Left hindlimb (tissue), 1 donor: ENCODE results near the gene CRYBG2.
A peak's percentile ranks its signal among the peaks of the same experiment; 100 is the strongest.
"Not testable (repeated sequence)": the region's sequence is repeated elsewhere in the genome, so short reads cannot be mapped to it uniquely, and the experiment has no call there.

Experiments used
- DNase-seq: peaks from one replicate; pipeline ENCODE4 v3.0.0-alpha.2; 2018

The CRYBG2 gene

DNA sequence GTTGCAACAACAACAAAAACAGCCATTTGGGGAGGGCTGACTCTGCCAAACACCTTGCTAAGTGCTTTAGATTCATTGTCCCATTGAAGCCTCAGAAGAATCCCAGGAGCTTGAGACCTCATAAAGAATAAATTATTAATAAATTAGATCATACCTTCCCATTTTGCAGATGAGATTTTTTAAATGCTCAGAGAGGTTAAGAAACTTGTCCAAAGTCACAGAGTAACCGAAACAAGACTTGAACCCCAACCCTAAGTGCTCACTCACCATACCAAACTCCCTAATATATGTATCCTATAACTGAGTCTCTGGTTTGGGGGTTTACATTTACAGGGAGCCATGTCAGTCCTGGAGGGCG is 3.6 kb downstream of the CRYBG2 start:
- DNase-seq = no peak

- no peak for DNase-seq
Observed at GRCh38 chr1:26349877-26350244, 4.1 kb downstream of the CRYBG2 start.

GRCh38 chr1:26349188-26349876 is 4.6 kb downstream of the CRYBG2 start:
- DNase-seq = no peak

DNA sequence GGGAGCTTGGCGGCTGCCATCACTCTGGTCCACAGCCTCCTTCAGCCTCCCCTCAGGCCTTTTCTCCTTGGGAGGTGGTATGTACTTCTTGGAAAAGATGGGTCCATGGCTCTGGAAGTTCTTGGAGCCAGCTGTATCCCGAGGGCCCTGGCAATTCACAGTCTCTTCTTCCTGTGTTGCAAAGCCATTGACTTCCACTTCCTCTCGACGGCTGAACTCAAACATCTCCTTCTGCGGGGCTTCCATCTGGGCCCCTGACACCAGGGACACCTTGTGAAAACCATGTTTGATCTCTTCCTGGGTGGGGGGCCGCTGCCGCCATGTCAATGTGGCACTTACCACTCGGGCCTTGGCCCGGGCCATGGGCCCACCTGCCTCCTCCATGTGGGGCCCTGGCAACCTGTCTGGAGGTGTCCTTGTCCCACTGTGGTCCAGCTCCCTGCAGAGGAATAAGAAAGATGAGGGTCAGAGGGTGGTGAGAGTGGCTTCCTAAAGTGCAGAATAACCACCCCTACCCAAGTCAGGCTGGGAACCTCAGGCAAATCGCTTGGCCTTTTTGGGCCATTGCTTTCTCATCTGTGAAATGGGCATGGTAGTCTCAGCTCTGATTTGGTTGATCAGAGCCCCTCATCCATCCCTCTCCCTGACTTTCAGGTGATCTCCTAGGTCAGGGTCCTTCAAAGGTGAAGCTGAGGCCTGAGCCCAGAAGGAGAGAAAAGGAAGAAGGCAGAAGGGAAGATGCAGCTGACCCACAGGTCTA is 7.5 kb downstream of the CRYBG2 start:
- no peak for DNase-seq

DNA sequence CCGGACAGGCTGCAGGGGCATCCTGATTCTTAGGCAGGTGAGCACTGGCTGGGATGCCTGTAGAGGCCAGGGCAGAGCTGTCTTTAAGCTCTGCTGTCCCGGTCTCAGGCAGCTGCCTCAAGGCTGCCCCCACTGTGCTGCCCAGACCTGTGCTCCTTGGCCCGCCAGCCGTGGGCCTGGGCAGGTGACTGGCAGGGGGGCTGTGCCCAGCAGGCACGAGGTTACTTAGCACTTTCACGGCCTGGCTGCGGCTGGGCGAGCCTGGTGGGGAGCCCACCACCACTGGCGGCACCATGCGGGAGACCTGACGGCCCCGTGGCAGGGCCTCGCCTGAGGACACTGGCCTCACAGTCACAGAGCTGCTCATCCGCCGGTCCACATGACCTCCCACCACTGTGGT is 8.2 kb downstream of the CRYBG2 start:
- DNase-seq = no peak

- no peak for DNase-seq
Observed at GRCh38 chr1:26344147-26344920, 9.6 kb downstream of the CRYBG2 start.

GRCh38 chr1:26340047-26340481 is 13.9 kb downstream of the CRYBG2 start:
- no peak for DNase-seq

- DNase-seq = no peak
Observed at GRCh38 chr1:26338670-26339069, 15.3 kb downstream of the CRYBG2 start.

DNA sequence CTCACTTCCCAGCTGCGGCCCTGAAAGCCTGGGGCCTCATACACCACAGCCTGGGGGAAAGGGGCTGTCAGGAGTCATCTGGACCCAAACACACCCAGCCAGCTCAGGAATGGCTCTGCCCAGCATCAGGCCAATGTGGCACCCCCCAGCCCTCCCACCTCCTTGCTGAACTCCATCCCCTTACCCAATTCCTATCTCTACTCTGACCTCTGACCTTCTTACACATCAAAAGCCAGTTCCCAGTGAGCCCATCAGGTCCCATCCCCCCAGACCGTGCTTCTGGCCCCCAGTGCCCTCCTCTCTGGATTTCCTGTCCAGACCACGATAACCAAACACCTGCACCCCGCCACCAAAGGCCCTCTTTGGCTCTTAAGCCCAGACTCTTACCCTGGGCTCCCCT is 16.3 kb downstream of the CRYBG2 start:
- no peak for DNase-seq

DNA sequence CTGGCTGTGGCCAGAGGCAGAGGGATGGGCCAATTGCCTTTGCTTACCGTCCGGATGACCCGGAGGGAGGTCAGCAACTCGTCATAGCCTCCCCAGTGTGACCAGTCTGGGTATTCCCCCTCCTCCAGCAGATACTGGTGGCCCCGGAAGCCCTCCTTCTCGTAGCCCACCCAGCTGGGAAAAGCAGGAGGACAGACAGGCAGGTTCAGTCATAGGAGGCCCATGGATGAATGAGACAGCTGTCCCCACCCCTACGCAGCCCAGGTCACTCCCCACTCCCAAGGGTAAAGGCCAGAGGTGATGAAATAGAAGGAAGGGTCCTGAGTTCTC is 16.8 kb downstream of the CRYBG2 start:
- DNase-seq = no peak

- DNase-seq = no peak
Observed at GRCh38 chr1:26336477-26337205, 17.3 kb downstream of the CRYBG2 start.

DNA sequence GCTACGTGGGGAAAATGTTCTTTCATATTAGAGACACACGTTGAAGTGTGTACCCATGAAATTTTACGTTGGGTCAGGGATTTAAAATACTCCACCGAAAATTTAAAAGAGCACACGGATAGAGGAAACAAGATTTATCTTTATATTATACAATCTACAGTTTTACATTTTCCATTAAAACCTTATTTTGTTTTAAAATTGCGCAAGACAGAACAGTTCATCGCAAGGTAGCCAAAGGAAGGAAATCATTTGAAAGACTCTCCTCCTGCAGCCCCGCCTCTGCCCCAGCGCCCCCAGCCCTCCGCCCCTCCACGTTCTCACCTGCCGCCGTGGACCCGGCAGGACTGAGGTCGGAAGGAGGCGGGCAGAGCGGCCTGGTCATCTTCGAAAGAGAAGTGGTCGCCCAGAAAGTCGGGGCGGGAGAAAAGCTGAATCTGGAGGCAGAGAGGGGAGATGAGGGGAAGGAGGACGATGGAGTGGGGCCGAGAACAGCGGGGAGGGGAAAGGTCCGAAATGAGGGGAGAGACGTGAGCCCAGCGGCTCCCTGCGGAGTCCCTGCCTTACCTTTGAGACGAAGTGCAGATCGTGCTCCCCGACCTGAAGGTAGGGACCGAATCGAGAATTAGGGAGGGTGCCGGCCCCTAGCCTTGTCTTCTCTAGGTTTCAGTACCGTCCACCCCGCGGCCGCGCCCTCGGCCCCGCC is 18.0 kb downstream of the CRYBG2 start:
- no peak for DNase-seq

DNA sequence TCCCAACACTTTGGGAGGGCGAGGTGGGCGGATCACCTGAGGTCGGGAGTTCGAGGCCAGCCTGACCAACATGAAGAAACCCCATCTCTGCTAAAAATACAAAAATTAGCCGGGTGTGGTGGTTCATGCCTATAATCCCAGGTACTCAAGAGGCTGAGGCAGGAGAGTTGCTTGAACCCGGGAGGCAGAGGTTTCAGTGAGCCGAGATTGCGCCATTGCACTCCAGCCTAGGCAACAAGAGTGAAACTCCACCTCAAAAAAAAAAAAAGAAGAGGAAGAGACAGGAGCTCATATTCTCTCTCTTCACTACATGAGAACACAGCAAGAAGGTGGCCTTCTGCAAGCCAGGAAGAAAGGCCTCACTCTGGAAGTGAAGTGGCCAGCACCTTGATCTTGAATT is 20.6 kb downstream of the CRYBG2 start:
- DNase-seq = not testable (repeated sequence)

- DNase-seq = no peak
Observed at GRCh38 chr1:26330276-26330675, 23.7 kb downstream of the CRYBG2 start.

DNA sequence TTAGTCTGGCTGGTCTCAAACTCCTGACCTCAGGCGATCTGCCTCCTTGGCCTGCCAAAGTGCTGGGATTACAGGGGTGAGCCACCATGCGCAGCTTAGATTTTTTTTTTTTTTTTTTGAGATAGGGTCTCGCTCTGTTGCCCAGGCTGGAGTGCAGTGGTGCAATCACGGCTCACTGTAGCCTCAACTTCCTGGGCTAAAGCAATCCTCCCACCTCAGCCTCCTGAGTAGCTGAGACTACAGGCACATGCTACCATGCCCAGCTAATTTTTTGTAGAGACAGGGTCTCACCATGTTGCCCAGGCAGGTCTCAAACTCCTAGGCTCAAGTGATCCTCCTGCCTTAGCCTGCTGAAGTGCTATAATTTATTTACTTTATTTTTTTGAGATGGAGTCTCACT is 24.6 kb downstream of the CRYBG2 start:
- DNase-seq = not testable (repeated sequence)

- DNase-seq = no peak
Observed at GRCh38 chr1:26328597-26328996, 25.3 kb downstream of the CRYBG2 start.

- DNase-seq = no peak
Observed at GRCh38 chr1:26327956-26328362, 26.0 kb downstream of the CRYBG2 start.

- DNase-seq = no peak
Observed at GRCh38 chr1:26324550-26324949, 29.4 kb downstream of the CRYBG2 start.

- no peak for DNase-seq
Observed at GRCh38 chr1:26323382-26323781, 30.5 kb downstream of the CRYBG2 start.

- DNase-seq = no peak
Observed at GRCh38 chr1:26322042-26322331, 31.9 kb downstream of the CRYBG2 start.

DNA sequence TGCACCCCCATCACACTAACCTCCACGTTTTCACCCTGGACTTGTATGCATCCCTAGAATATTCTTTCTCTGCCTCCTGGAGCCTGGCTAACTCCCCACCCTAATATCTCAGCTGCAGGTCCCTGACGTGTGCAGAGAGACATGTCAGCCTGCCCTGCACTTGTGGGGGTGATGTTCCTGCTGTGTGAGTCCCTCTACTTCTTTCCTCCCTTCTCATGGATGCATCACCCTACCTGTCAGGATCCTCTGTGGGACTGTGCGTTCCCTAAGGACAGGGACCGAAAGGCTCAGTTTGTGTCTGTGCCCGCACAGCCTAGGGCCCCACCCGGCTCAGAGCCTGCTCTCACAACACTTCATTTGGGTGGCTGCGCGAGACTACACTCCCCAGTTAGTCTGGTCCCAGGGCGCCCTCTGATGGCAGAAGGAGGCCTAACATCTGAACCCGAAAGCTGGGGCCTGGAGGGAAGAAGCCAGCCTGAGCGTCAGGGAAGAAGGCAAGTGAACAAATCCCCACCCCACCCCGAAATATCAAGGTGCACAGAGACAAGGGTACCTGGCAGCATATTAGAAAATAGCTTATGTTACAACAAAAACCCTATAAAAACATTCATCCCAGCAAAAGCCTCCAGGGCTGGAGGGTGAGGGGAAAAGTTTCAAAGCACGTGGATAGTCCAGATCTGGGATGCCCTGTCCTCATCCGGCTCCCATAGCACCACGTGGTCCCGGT is 32.5 kb downstream of the CRYBG2 start:
- DNase-seq = peak; percentile 90

DNA sequence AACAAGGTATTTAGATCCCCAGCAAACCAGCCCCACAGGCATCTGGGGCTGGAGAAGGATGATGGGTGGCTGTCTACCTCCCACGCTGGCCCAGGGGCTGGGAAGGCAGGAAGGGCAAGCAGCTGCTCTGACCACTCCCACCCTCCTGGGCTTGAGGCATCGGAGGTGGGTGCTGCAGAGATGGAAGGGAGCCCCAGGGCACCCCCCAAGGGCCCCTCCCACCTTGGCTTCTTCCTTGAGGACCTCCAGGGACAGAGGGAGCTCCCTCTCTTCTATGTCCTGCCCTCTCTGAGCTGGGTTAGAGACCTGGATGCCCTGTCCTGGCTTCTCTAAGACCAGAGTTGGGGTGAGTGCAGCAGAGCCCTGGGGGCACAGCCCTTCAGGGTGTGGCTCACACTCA is 33.0 kb downstream of the CRYBG2 start:
- no peak for DNase-seq
